HepG2 (cell line): Measurements from ENCODE around the gene PTMA. TPM values are rescaled to one million over a fixed set of nuclear protein-coding genes. Genes with fewer than 3 reads are reported as not detected.
A peak's percentile ranks its signal among the peaks of the same experiment; 100 is the strongest.

Experiments used
- CC2D1A ChIP-seq: sonication (generic); formaldehyde crosslinking; IDR thresholded peaks from 2 replicates; pipeline ENCODE4 v1.8.1; 2023; ENCODE audit warnings: mild to moderate bottlenecking, missing genetic modification reagents
- EP300 ChIP-seq, 3 experiments: sonication (generic) in 1 of 3; formaldehyde crosslinking in 1 of 3; IDR thresholded peaks; 2 replicates each; pipeline versions ENCODE4 v1.5.1 to v1.6.1; 2011 to 2020; ENCODE audit warnings: low read depth in 2 of 3, low read length in 2 of 3, borderline replicate concordance in 1 of 3, improper control_type of control experiment in 1 of 3, mild to moderate bottlenecking in 1 of 3, missing genetic modification reagents in 1 of 3, moderate library complexity in 1 of 3
- HES4 ChIP-seq: sonication (generic); formaldehyde crosslinking; IDR thresholded peaks from 2 replicates; pipeline ENCODE4 v1.9.0; 2021; ENCODE audit warnings: mild to moderate bottlenecking, missing genetic modification reagents, borderline replicate concordance
- IRF2 ChIP-seq: IDR thresholded peaks from 2 replicates; pipeline ENCODE4 v1.6.1; 2018; ENCODE audit warnings: missing genetic modification reagents, missing compliant biosample characterization
- KAT2B ChIP-seq: fragments of 150-350 bp; IDR thresholded peaks from 2 replicates; pipeline ENCODE4 v1.6.1; 2014; ENCODE audit warnings: low read depth, low read length, borderline replicate concordance
- KDM1A ChIP-seq: IDR thresholded peaks from 2 replicates; pipeline ENCODE4 v1.6.1; 2016; ENCODE audit warnings: missing compliant biosample characterization
- KLF13 ChIP-seq: sonication (generic); formaldehyde crosslinking; IDR thresholded peaks from 2 replicates; pipeline ENCODE4 v1.4.0; 2020; ENCODE audit warnings: mild to moderate bottlenecking, missing genetic modification reagents
- MTF1 ChIP-seq: sonication (generic); formaldehyde crosslinking; IDR thresholded peaks from 2 replicates; pipeline ENCODE4 v1.5.0; 2020; ENCODE audit warnings: missing genetic modification reagents
- NAIF1 ChIP-seq: sonication (generic); formaldehyde crosslinking; IDR thresholded peaks from 2 replicates; pipeline ENCODE4 v1.5.0; 2020; ENCODE audit warnings: mild to moderate bottlenecking, missing genetic modification reagents, borderline replicate concordance
- NCOA2 ChIP-seq: sonication (generic); formaldehyde crosslinking; IDR thresholded peaks from 2 replicates; pipeline ENCODE4 v1.8.0; 2022; ENCODE audit warnings: inconsistent platforms
- RELA ChIP-seq: sonication (generic); formaldehyde crosslinking; IDR thresholded peaks from 2 replicates; pipeline ENCODE4 v1.4.0; 2020; ENCODE audit warnings: missing genetic modification reagents
- RFXAP ChIP-seq: sonication (generic); formaldehyde crosslinking; IDR thresholded peaks from 2 replicates; pipeline ENCODE4 v1.4.0; 2020; ENCODE audit warnings: missing genetic modification reagents, borderline replicate concordance
- SNAI1 ChIP-seq: sonication (generic); formaldehyde crosslinking; IDR thresholded peaks from 2 replicates; pipeline ENCODE4 v1.5.0; 2020; ENCODE audit warnings: mild to moderate bottlenecking, missing genetic modification reagents, borderline replicate concordance
- TSC22D2 ChIP-seq: sonication (generic); formaldehyde crosslinking; IDR thresholded peaks from 2 replicates; pipeline ENCODE4 v1.5.1; 2020; ENCODE audit warnings: missing genetic modification reagents, mild to moderate bottlenecking, borderline replicate concordance
- YEATS4 ChIP-seq: sonication (generic); formaldehyde crosslinking; IDR thresholded peaks from 2 replicates; pipeline ENCODE4 v1.4.0; 2020; ENCODE audit warnings: missing genetic modification reagents, borderline replicate concordance
- ZNF225 ChIP-seq: sonication (generic); formaldehyde crosslinking; IDR thresholded peaks from 2 replicates; pipeline ENCODE4 v1.4.0; 2020; ENCODE audit warnings: mild to moderate bottlenecking, missing genetic modification reagents
- ZNF253 ChIP-seq: sonication (generic); formaldehyde crosslinking; IDR thresholded peaks from 2 replicates; pipeline ENCODE4 v1.8.0; 2022; ENCODE audit warnings: mild to moderate bottlenecking, missing genetic modification reagents, borderline replicate concordance
- ZNF354B ChIP-seq: sonication (generic); formaldehyde crosslinking; IDR thresholded peaks from 2 replicates; pipeline ENCODE4 v1.8.0; 2022; ENCODE audit warnings: mild to moderate bottlenecking, missing genetic modification reagents
- ZNF432 ChIP-seq: sonication (generic); formaldehyde crosslinking; IDR thresholded peaks from 2 replicates; pipeline ENCODE4 v1.5.0; 2020; ENCODE audit warnings: missing genetic modification reagents, mild to moderate bottlenecking, borderline replicate concordance
- ZNF446 ChIP-seq: sonication (generic); formaldehyde crosslinking; IDR thresholded peaks from 2 replicates; pipeline ENCODE4 v1.5.0; 2020; ENCODE audit warnings: mild to moderate bottlenecking, missing genetic modification reagents
- ZNF747 ChIP-seq: sonication (generic); formaldehyde crosslinking; IDR thresholded peaks from 2 replicates; pipeline ENCODE4 v1.8.1; 2023; ENCODE audit warnings: missing genetic modification reagents, mild to moderate bottlenecking, borderline replicate concordance
- polyA plus RNA-seq, 8 experiments: library from polyadenylated mRNA; depleted of rRNA in 3 of 8; stranded (reverse) in 7 of 8; unstranded in 1 of 8; fragments of >200 nt; fragmentation: Illumina TruSeq in 4 of 8; extraction: Trizol in 4 of 8; gene quantifications; 2 replicates each; pipeline versions ENCODE4 v1.2.1 to v1.2.3, GENCODE V29; 2011 to 2016; ENCODE audit warnings: low read depth in 4 of 8, missing spikeins in 1 of 8, mixed read lengths in 1 of 8; ENCODE audit not compliant: insufficient read depth in 1 of 8
- total RNA-seq, 5 experiments: library from RNA; depleted of rRNA; stranded (reverse); fragments of >200 nt; fragmentation: Illumina TruSeq; extraction: Trizol; gene quantifications; 2 replicates each; pipeline ENCODE4 v1.2.3, GENCODE V29; 2016; ENCODE audit warnings: low read depth in 1 of 5
- TF ChIP-seq, protein P1 (sequence below): sonication (generic); formaldehyde crosslinking; IDR thresholded peaks from 2 replicates; pipeline ENCODE4 v1.5.1; 2020; ENCODE audit warnings: mild to moderate bottlenecking, missing genetic modification reagents, borderline replicate concordance
- TF ChIP-seq, protein P2 (sequence below): sonication (generic); formaldehyde crosslinking; IDR thresholded peaks from 2 replicates; pipeline ENCODE4 v1.4.0; 2020; ENCODE audit warnings: missing genetic modification reagents

Gene PTMA
- total and polyA plus RNA-seq, 2 of the 13 experiments (the other 11 are each of a cell fraction or from before 2014, with no cell fraction given), result 190 to 1,086 TPM

DNA sequence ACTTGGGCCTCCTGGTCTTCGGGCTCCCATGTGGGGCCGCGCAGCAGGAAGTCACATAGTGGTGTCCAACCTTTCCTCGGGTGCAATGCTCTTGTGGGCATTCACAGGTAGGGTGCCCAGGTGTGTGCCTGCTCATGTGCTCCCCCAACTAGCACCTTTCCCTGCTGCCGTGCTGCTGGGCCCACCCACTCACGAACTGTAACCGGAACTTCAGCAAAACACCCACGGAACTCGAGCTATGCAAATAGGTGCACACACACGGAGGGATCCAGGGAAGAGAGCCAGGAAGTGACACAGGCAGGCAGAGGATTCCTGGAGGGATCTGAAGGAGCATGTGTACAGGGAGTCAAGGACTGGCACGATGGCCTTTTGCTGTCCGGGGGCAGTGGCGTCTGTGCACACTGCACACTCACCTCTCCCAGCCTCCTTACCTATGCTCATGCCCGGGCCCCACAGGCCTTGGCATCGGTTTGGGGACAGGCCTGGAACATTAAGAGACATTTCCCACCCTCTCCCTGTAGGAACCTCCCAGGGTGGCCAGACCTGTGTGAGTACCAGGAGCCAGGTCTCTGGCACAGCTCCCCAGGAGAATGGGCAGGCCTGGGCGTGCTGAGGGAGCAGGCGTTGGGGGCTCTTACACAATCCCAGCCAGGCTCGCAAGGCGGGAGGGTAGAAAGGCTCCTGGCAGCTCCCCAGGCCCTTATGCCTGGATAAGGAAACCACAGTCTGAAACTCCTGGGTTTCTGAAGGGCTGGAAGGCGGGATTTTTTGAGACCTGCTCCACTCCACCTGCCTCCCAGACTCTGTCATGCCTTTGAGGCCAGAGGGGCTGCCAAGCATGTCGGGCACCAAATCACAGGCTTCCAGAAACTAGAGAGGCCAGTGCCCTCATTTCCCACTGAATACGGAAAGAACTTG lies 6.6 kb upstream of the PTMA start (continued):
- TF ChIP-seq, protein P1, sequence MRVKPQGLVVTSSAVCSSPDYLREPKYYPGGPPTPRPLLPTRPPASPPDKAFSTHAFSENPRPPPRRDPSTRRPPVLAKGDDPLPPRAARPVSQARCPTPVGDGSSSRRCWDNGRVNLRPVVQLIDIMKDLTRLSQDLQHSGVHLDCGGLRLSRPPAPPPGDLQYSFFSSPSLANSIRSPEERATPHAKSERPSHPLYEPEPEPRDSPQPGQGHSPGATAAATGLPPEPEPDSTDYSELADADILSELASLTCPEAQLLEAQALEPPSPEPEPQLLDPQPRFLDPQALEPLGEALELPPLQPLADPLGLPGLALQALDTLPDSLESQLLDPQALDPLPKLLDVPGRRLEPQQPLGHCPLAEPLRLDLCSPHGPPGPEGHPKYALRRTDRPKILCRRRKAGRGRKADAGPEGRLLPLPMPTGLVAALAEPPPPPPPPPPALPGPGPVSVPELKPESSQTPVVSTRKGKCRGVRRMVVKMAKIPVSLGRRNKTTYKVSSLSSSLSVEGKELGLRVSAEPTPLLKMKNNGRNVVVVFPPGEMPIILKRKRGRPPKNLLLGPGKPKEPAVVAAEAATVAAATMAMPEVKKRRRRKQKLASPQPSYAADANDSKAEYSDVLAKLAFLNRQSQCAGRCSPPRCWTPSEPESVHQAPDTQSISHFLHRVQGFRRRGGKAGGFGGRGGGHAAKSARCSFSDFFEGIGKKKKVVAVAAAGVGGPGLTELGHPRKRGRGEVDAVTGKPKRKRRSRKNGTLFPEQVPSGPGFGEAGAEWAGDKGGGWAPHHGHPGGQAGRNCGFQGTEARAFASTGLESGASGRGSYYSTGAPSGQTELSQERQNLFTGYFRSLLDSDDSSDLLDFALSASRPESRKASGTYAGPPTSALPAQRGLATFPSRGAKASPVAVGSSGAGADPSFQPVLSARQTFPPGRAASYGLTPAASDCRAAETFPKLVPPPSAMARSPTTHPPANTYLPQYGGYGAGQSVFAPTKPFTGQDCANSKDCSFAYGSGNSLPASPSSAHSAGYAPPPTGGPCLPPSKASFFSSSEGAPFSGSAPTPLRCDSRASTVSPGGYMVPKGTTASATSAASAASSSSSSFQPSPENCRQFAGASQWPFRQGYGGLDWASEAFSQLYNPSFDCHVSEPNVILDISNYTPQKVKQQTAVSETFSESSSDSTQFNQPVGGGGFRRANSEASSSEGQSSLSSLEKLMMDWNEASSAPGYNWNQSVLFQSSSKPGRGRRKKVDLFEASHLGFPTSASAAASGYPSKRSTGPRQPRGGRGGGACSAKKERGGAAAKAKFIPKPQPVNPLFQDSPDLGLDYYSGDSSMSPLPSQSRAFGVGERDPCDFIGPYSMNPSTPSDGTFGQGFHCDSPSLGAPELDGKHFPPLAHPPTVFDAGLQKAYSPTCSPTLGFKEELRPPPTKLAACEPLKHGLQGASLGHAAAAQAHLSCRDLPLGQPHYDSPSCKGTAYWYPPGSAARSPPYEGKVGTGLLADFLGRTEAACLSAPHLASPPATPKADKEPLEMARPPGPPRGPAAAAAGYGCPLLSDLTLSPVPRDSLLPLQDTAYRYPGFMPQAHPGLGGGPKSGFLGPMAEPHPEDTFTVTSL (CRISPR knock-in tag), result no peak
- no peak for TF ChIP-seq ZNF446 (CRISPR knock-in tag)
- TF ChIP-seq TSC22D2, result no peak; the same call in 1 of the 2 replicates
- peak; percentile 86 for TF ChIP-seq HES4 (CRISPR knock-in tag)
- no peak for TF ChIP-seq ZNF253 (CRISPR knock-in tag)
- TF ChIP-seq, protein P2, sequence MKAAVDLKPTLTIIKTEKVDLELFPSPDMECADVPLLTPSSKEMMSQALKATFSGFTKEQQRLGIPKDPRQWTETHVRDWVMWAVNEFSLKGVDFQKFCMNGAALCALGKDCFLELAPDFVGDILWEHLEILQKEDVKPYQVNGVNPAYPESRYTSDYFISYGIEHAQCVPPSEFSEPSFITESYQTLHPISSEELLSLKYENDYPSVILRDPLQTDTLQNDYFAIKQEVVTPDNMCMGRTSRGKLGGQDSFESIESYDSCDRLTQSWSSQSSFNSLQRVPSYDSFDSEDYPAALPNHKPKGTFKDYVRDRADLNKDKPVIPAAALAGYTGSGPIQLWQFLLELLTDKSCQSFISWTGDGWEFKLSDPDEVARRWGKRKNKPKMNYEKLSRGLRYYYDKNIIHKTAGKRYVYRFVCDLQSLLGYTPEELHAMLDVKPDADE (CRISPR knock-in tag), result no peak
- TF ChIP-seq ZNF432, result no peak
- no peak for TF ChIP-seq KAT2B
- no peak for TF ChIP-seq NAIF1 (CRISPR knock-in tag)
- no peak for TF ChIP-seq SNAI1 (CRISPR knock-in tag)
- no peak for TF ChIP-seq NCOA2 (CRISPR knock-in tag)
- TF ChIP-seq ZNF354B (CRISPR knock-in tag), result 0 out of 2 replicates have a peak, but pooled peaks have one; percentile 26
- no peak for TF ChIP-seq CC2D1A
- no peak; the same call in 1 of the 2 replicates for TF ChIP-seq MTF1
- no peak; the same call in 1 of the 2 replicates for TF ChIP-seq KDM1A (CRISPR knock-in tag)
- no peak for TF ChIP-seq ZNF225
- TF ChIP-seq KLF13, result no peak
- no peak for TF ChIP-seq ZNF747 (CRISPR knock-in tag)
- TF ChIP-seq RELA (CRISPR knock-in tag), result no peak
- peak; percentile 44 for TF ChIP-seq IRF2 (CRISPR knock-in tag)
- 0 out of 2 replicates have a peak, but pooled peaks have one; percentile 14 for TF ChIP-seq RFXAP (CRISPR knock-in tag)
- peak; percentile 66; the same call in 1 of the 2 replicates for TF ChIP-seq YEATS4
- TF ChIP-seq EP300 (IDR thresholded peaks at IDR 0.05; ENCODE audit: low read depth in 2 of 2, low read length in 2 of 2), result no peak
- TF ChIP-seq EP300 (CRISPR knock-in tag; IDR thresholded peaks at IDR 0.05; ENCODE audit: borderline replicate concordance), result no peak
